GM12878 (cell line): Measurements from ENCODE around the gene SIGLEC11. TPM values are rescaled to one million over a fixed set of nuclear protein-coding genes. Genes with fewer than 3 reads are reported as not detected.
A peak's percentile ranks its signal among the peaks of the same experiment; 100 is the strongest.
"Not testable (repeated sequence)": the region's sequence is repeated elsewhere in the genome, so short reads cannot be mapped to it uniquely, and the experiment has no call there.

ENCODE experiments used
- ATAC-seq: fragments of 200-7000 bp; cut with Tn5 transposase; 3 replicates; pipeline ENCODE4 v1.9.1; 2020; ENCODE audit warnings: mild to moderate bottlenecking, moderate library complexity
- BruUV-seq: library from RNA; stranded (reverse); fragments of 400-500 nt; replicated peaks from 2 replicates; lab custom pipeline; 2021; lab: Mats Ljungman, UMichigan
- CTCF ChIA-PET: fragments of 300-600 bp; sonication (Branson Sonifier 250); formaldehyde crosslinking; extraction: SDS; loops from one replicate; lab custom pipeline; 2021; ENCODE audit warnings: inconsistent platforms; lab: Yijun Ruan, JAX
- POLR2A ChIA-PET: fragments of 350-600 bp; formaldehyde crosslinking; extraction: SDS; loops from one replicate; lab custom pipeline; 2021; ENCODE audit warnings: inconsistent platforms; lab: Charles Lee
- RAD21 ChIA-PET: fragments of 300-600 bp; sonication (Branson Sonifier 250); formaldehyde crosslinking; loops from one replicate; lab custom pipeline; 2023; ENCODE audit warnings: antibody characterized with exemption; ENCODE audit not compliant: unreplicated experiment; lab: Charles Lee
- SMC1A ChIA-PET: fragments of 300-600 bp; sonication (Branson Sonifier 250); formaldehyde crosslinking; loops from one replicate; lab custom pipeline; 2023; ENCODE audit not compliant: unreplicated experiment, uncharacterized antibody; lab: Charles Lee
- DNase-seq: peaks from one replicate; pipeline ENCODE4 v3.0.0-alpha.2; 2011; ENCODE audit warnings: low read depth, low spot score
- FAIRE-seq: peaks from 3 replicates; lab custom pipeline; 2011; peaks lifted over from hg19 to GRCh38; lab: Jason Lieb, UNC
- H2AFZ ChIP-seq: 2 replicates; pipeline ENCODE4 v1.6.0; 2011; ENCODE audit warnings: low read depth, low read length, control low read depth; ENCODE audit not compliant: control insufficient read depth
- H3K27ac ChIP-seq: 2 replicates; pipeline ENCODE4 v1.5.1; 2011; ENCODE audit warnings: control low read depth; ENCODE audit not compliant: control insufficient read depth, insufficient read depth
- H3K27me3 ChIP-seq, 2 experiments: replicated peaks in 1 of 2; 2 replicates each; pipeline versions ENCODE4 v1.6.0 to v1.6.1; 2011; ENCODE audit warnings: low read length in 1 of 2; ENCODE audit not compliant: control insufficient read depth in 2 of 2, insufficient read depth in 2 of 2
- H3K36me3 ChIP-seq, 2 experiments: 2 replicates each; pipeline ENCODE4 v1.5.1; 2011; ENCODE audit warnings: low read length in 1 of 2; ENCODE audit not compliant: control insufficient read depth in 2 of 2, insufficient read depth in 2 of 2
- H3K4me1 ChIP-seq: 2 replicates; pipeline ENCODE4 v1.6.1; 2011; ENCODE audit warnings: mild to moderate bottlenecking, low read length, moderate library complexity, mixed read lengths; ENCODE audit not compliant: control insufficient read depth, insufficient read depth
- H3K4me2 ChIP-seq: 2 replicates; pipeline ENCODE4 v1.6.0; 2011; ENCODE audit warnings: control low read depth; ENCODE audit not compliant: control insufficient read depth, insufficient read depth
- H3K4me3 ChIP-seq: fragments of 200-600 bp; sonication (generic); 2 replicates; pipeline ENCODE4 v1.5.1; 2016
- H3K79me2 ChIP-seq: 2 replicates; pipeline ENCODE4 v1.6.0; 2011; ENCODE audit warnings: low read length; ENCODE audit not compliant: control insufficient read depth, insufficient read depth
- H3K9ac ChIP-seq: 2 replicates; pipeline ENCODE4 v1.8.0; 2011; ENCODE audit warnings: low read length, control low read depth, mixed read lengths; ENCODE audit not compliant: control insufficient read depth, insufficient read depth
- H3K9me3 ChIP-seq: replicated peaks from 3 replicates; pipeline ENCODE4 v1.5.1; 2011; ENCODE audit warnings: mild to moderate bottlenecking, low read length; ENCODE audit not compliant: control insufficient read depth, insufficient read depth
- H4K20me1 ChIP-seq: 2 replicates; pipeline ENCODE4 v1.6.0; 2011; ENCODE audit not compliant: control insufficient read depth, insufficient read depth
- MLLT1 ChIP-seq: fragments of 450-650 bp; IDR thresholded peaks from 2 replicates; pipeline ENCODE4 v1.6.1; 2016; ENCODE audit warnings: mild to moderate bottlenecking
- WGBS: methylation state at CpG from one replicate; pipeline ENCODE4 v1.1.6; 2016; ENCODE audit warnings: low lambda C conversion rate; ENCODE audit not compliant: insufficient replicate concordance, insufficient coverage; ENCODE audit errors: missing lambda C conversion rate; 5-methylcytosine and 5-hydroxymethylcytosine counted together
- in situ Hi-C: fragments of 300-500 bp; cut with MboI; formaldehyde crosslinking; loops from 9 replicates; pipeline ENCODE4 v1.14.3; 2018; ENCODE audit warnings: mixed read lengths
- intact Hi-C: fragments of 100-400 bp; cut with micrococcal nuclease; formaldehyde crosslinking; loops from one replicate; pipeline ENCODE4 v1.14.2; 2022; ENCODE audit not compliant: unreplicated experiment
- polyA plus RNA-seq, 11 experiments: library from polyadenylated mRNA; depleted of rRNA in 4 of 11; unstranded in 6 of 11; stranded (reverse) in 5 of 11; fragments of >200 nt; fragmentation: Nextera tagmentation in 4 of 11; fragmentation: Illumina TruSeq in 1 of 11; extraction: Ambion mirVana in 4 of 11; extraction: Trizol in 1 of 11; gene quantifications; 1 replicate in 1 of 11; 2 replicates in 10 of 11; pipeline versions ENCODE4 v1.2.1 to v1.2.3, GENCODE V29; 2011 to 2016; ENCODE audit warnings: inconsistent platforms in 2 of 11, missing spikeins in 2 of 11, low read depth in 1 of 11
- total RNA-seq, 4 experiments: library from RNA; depleted of rRNA in 3 of 4; stranded (reverse); fragments of >200 nt in 3 of 4; fragmentation: Illumina TruSeq in 1 of 4; extraction: Trizol in 1 of 4; gene quantifications; 2 replicates each; pipeline versions ENCODE4 v1.2.1 to v1.2.3, GENCODE V29; 2013 to 2021

SIGLEC11 gene
- total and polyA plus RNA-seq, 10 of the 15 experiments (the other 5 are each of a cell fraction or from before 2014, with no cell fraction given): not detected

GRCh38 chr19:49924881-49925210 lies 36.1 kb downstream of the SIGLEC11 start:
- intact Hi-C loops: loop anchor here (5.0 kb wide), 1 partner anchor 48 kb away; the partner anchor contains the start of genes AKT1S1 and TBC1D17
- peak overlapping the region; percentile 25; the same call in 1 of the 2 replicates for H3K9ac ChIP-seq
- BruUV-seq, H2AFZ ChIP-seq, H4K20me1 ChIP-seq, FAIRE-seq, in situ Hi-C loops, H3K27me3 ChIP-seq, H3K9me3 ChIP-seq, ATAC-seq, DNase-seq: not testable (repeated sequence)
- peaks cover 14 to 33% of the 10 kb centered on the region in 2 experiments for H3K36me3 ChIP-seq
- peak; percentile 51; the same call in 1 of the 2 replicates for TF ChIP-seq MLLT1
- ChIA-PET RAD21 (interaction anchor here (0.9 to 1.2 kb wide), 4 partner anchors 11 to 31 kb away, joined by 3 to 5 read pairs (median 4); no protein-coding TSS in a partner anchor), POLR2A (interaction anchor here (0.5 to 1.6 kb wide), 8 partner anchors 11 to 613 kb away, joined by 3 to 5 read pairs (median 4); partner anchors contain the start of gene IL4I1), SMC1A (interaction anchor here (1.2 kb wide), 1 partner anchor 13 kb away, joined by 3 read pairs; no protein-coding TSS in a partner anchor), CTCF (interaction anchor here (0.8 kb wide), 1 partner anchor 14 kb away, joined by 3 read pairs; no protein-coding TSS in a partner anchor)
- peak overlapping the region; percentile 76 for H3K4me2 ChIP-seq
- 99% methylated on average over 13 of the region's 13 CpGs for WGBS
- peak overlapping the region; percentile 59 for H3K4me3 ChIP-seq
- peaks cover 96% of the 10 kb centered on the region for H3K79me2 ChIP-seq
- H3K4me1 ChIP-seq: peaks cover 42% of the 10 kb centered on the region
- H3K27ac ChIP-seq: peak overlapping the region; percentile 52
